Measurements from ENCODE around the gene KIF5A. TPM values are rescaled to one million over a fixed set of nuclear protein-coding genes. Genes with fewer than 3 reads are reported as not detected.

The KIF5A gene
- total and polyA plus RNA-seq, 2 of the 13 experiments (the other 11 are each of a cell fraction or from before 2014, with no cell fraction given), result 1.6 to 11.9 TPM

- TF ChIP-seq ARID4A (CRISPR knock-in tag; IDR thresholded peaks at IDR 0.05; ENCODE audit: borderline replicate concordance) (peak; percentile 51; the same call in 1 of the 2 replicates), RAD21 (CRISPR knock-in tag; IDR thresholded peaks at IDR 0.05) (peak; percentile 7; the same call in 1 of the 2 replicates), ZNF766 (CRISPR knock-in tag; IDR thresholded peaks at IDR 0.05; ENCODE audit: borderline replicate concordance) (no peak), SIN3A (IDR thresholded peaks at IDR 0.05; ENCODE audit: borderline replicate concordance, low read depth, low read length) (peak; percentile 77), KDM1A (CRISPR knock-in tag; IDR thresholded peaks at IDR 0.05) (no peak), KDM5B (CRISPR knock-in tag; IDR thresholded peaks at IDR 0.05; ENCODE audit: borderline replicate concordance) (peak; percentile 56; the same call in 1 of the 2 replicates), IRF9 (CRISPR knock-in tag; IDR thresholded peaks at IDR 0.05; ENCODE audit: borderline replicate concordance) (no peak), ZNF720 (CRISPR knock-in tag; IDR thresholded peaks at IDR 0.05) (no peak), NBN (conservative IDR thresholded peaks at IDR 0.05) (no peak), TEAD3 (CRISPR knock-in tag; optimal IDR thresholded peaks at IDR 0.05; ENCODE audit: borderline replicate concordance) (peak; percentile 71), ZMYM3 (CRISPR knock-in tag; IDR thresholded peaks at IDR 0.05) (no peak), TBX3 (IDR thresholded peaks at IDR 0.05; ENCODE audit: borderline replicate concordance) (no peak), REST (IDR thresholded peaks at IDR 0.05; ENCODE audit: borderline replicate concordance in 1 of 2, low read depth in 1 of 2, low read length in 2 of 2) (no peak), ZNF430 (CRISPR knock-in tag; IDR thresholded peaks at IDR 0.05) (no peak), ZNF704 (CRISPR knock-in tag; IDR thresholded peaks at IDR 0.05; ENCODE audit: borderline replicate concordance) (peak; percentile 71; the same call in 1 of the 2 replicates), ZFP36L1 (CRISPR knock-in tag; IDR thresholded peaks at IDR 0.05) (no peak), ETV5 (CRISPR knock-in tag; IDR thresholded peaks at IDR 0.05; ENCODE audit: borderline replicate concordance) (no peak), NFKB2 (CRISPR knock-in tag; IDR thresholded peaks at IDR 0.05; ENCODE audit: borderline replicate concordance) (peak; percentile 29; the same call in 1 of the 2 replicates), GABPB1 (CRISPR knock-in tag; IDR thresholded peaks at IDR 0.05) (peak; percentile 75)
Measured at GRCh38 chr12:57546438-57547287, 3.2 kb upstream of the KIF5A start, which contains the start of gene DCTN2 (continued).
